ENCODE measurements around the gene MET.
A peak's percentile ranks its signal among the peaks of the same experiment; 100 is the strongest.
"Not testable (repeated sequence)": the region's sequence is repeated elsewhere in the genome, so short reads cannot be mapped to it uniquely, and the experiment has no call there.

The MET gene

GRCh38 chr7:116727432-116728009 lies 55.5 kb downstream of the MET start:
- DNase-seq (ENCODE audit: low spot score): no peak

- DNase-seq (ENCODE audit: low spot score): no peak
Measured at GRCh38 chr7:116728413-116728812, 56.4 kb downstream of the MET start.

GRCh38 chr7:116730097-116731022 lies 58.4 kb downstream of the MET start:
- DNase-seq (ENCODE audit: low spot score): peak; percentile 75

GRCh38 chr7:116731023-116731395 lies 59.0 kb downstream of the MET start:
- DNase-seq (ENCODE audit: low spot score): no peak

GRCh38 chr7:116731445-116732335 lies 59.7 kb downstream of the MET start:
- no peak for DNase-seq (ENCODE audit: low spot score)

GRCh38 chr7:116732788-116733694 lies 61.0 kb downstream of the MET start:
- no peak for DNase-seq (ENCODE audit: low spot score)

GRCh38 chr7:116733924-116734580 lies 62.1 kb downstream of the MET start:
- DNase-seq (ENCODE audit: low spot score): no peak

- no peak for DNase-seq (ENCODE audit: low spot score)
Measured at GRCh38 chr7:116734710-116735109, 62.7 kb downstream of the MET start.

- no peak for DNase-seq (ENCODE audit: low spot score)
Measured at GRCh38 chr7:116736927-116737715, 65.1 kb downstream of the MET start.

- no peak for DNase-seq (ENCODE audit: low spot score)
Measured at GRCh38 chr7:116738378-116738777, 66.4 kb downstream of the MET start.

- DNase-seq (ENCODE audit: low spot score): no peak
Measured at GRCh38 chr7:116739307-116739706, 67.3 kb downstream of the MET start.

GRCh38 chr7:116740231-116740630 lies 68.2 kb downstream of the MET start:
- DNase-seq (ENCODE audit: low spot score): no peak

- DNase-seq (ENCODE audit: low spot score): no peak
Measured at GRCh38 chr7:116740755-116741462, 68.9 kb downstream of the MET start.

GRCh38 chr7:116741625-116742316 lies 69.8 kb downstream of the MET start:
- no peak for DNase-seq (ENCODE audit: low spot score)

GRCh38 chr7:116742641-116743040 lies 70.6 kb downstream of the MET start:
- no peak for DNase-seq (ENCODE audit: low spot score)

- not testable (repeated sequence) for DNase-seq (ENCODE audit: low spot score)
Measured at GRCh38 chr7:116743835-116744234, 71.8 kb downstream of the MET start.

- not testable (repeated sequence) for DNase-seq (ENCODE audit: low spot score)
Measured at GRCh38 chr7:116746388-116746787, 74.4 kb downstream of the MET start.

- DNase-seq (ENCODE audit: low spot score): not testable (repeated sequence)
Measured at GRCh38 chr7:116751070-116751469, 79.1 kb downstream of the MET start.

Data from LoVo (cell line).